ENCODE measurements around the gene RPL29. TPM values are rescaled to one million over a fixed set of nuclear protein-coding genes. Genes with fewer than 3 reads are reported as not detected.

Gene RPL29
- total RNA-seq, 4 donors from 2014 or later, result 1,428 to 2,708 (median 2,246) TPM

DNA sequence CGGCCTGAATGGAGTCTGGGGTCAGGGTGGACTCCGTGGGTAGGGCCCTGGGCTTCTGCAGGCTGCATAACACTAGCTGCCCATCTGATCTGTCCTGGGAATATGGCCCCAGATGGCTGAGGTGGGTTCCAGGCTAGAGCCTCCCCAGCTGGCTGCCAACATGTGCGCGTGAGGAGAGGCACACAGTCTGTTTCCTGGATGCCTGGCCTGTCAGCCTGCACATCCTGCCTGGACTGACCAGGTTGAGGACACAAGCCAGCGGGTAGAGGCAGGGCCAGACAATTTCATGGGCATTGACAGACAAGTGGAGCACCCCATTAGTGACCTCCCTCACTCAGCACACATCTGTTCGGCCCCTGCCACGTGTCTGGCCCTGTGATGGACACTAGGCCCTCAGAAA lies 29.8 kb upstream of the RPL29 start:
- Histone ChIP-seq H3K4me3 (no peak overlapping the region), H3K27ac (no peak overlapping the region), H3K4me1 (peaks cover 17% of the 10 kb centered on the region), H3K9me3 (no peaks in the 10 kb centered on the region), H3K36me3 (no peaks in the 10 kb centered on the region), H3K27me3 (no peaks in the 10 kb centered on the region)
- TF ChIP-seq, protein P1, sequence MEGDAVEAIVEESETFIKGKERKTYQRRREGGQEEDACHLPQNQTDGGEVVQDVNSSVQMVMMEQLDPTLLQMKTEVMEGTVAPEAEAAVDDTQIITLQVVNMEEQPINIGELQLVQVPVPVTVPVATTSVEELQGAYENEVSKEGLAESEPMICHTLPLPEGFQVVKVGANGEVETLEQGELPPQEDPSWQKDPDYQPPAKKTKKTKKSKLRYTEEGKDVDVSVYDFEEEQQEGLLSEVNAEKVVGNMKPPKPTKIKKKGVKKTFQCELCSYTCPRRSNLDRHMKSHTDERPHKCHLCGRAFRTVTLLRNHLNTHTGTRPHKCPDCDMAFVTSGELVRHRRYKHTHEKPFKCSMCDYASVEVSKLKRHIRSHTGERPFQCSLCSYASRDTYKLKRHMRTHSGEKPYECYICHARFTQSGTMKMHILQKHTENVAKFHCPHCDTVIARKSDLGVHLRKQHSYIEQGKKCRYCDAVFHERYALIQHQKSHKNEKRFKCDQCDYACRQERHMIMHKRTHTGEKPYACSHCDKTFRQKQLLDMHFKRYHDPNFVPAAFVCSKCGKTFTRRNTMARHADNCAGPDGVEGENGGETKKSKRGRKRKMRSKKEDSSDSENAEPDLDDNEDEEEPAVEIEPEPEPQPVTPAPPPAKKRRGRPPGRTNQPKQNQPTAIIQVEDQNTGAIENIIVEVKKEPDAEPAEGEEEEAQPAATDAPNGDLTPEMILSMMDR (IDR thresholded peaks at IDR 0.05), result no peak
- TF ChIP-seq POLR2A (IDR thresholded peaks at IDR 0.05), result no peak
- WGBS, result 91% methylated on average over 4 of the region's 7 CpGs
- no peak for DNase-seq (ENCODE audit: low spot score in 2 of 2)

DNA sequence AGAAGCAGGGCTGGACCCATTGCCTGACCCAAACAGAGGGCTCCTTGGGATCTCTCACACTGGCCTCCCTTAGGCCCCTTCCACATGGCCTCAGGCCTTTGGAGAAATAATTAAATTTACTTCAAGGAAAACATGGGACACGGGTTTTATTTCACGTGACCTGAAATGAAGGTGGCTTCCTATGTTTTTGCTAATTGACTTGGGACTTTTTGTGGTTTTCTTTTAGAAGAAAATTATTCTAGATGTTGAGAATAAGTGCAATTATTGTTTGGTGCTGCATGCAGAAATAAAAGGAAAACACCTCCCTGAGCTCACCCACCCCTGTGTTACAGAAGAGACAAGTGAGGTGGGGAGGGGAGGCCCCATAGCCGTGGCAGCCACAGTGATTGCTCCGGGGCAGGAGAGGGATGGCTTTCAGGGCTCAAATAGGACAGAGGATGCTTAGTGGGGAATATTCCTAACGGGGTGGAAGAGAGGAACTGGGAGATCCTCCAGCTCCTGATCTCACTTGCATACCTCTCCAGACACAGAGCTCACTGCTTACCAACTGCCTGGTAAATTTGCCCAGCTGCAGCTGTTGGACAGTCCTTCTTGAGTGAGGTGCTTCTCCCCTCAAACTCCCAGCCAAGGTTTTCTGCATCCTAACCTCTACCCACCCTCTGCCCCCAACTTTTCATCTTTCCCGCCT lies 29.2 kb upstream of the RPL29 start:
- no peak overlapping the region for H3K27ac ChIP-seq
- peaks cover 11% of the 10 kb centered on the region for H3K4me1 ChIP-seq
- WGBS, result 78% methylated on average over 6 of the region's 6 CpGs
- TF ChIP-seq POLR2A (IDR thresholded peaks at IDR 0.05) (no peak), POLR2AphosphoS5 (IDR thresholded peaks at IDR 0.05) (no peak), EP300 (IDR thresholded peaks at IDR 0.05) (no peak)
- TF ChIP-seq, protein P1 (IDR thresholded peaks at IDR 0.05), result no peak
- H3K9me3 ChIP-seq, result no peaks in the 10 kb centered on the region
- no peaks in the 10 kb centered on the region for H3K27me3 ChIP-seq
- DNase-seq (ENCODE audit: low spot score in 2 of 2), result no peak
- no peak overlapping the region for H3K4me3 ChIP-seq
- H3K36me3 ChIP-seq, result no peaks in the 10 kb centered on the region

DNA sequence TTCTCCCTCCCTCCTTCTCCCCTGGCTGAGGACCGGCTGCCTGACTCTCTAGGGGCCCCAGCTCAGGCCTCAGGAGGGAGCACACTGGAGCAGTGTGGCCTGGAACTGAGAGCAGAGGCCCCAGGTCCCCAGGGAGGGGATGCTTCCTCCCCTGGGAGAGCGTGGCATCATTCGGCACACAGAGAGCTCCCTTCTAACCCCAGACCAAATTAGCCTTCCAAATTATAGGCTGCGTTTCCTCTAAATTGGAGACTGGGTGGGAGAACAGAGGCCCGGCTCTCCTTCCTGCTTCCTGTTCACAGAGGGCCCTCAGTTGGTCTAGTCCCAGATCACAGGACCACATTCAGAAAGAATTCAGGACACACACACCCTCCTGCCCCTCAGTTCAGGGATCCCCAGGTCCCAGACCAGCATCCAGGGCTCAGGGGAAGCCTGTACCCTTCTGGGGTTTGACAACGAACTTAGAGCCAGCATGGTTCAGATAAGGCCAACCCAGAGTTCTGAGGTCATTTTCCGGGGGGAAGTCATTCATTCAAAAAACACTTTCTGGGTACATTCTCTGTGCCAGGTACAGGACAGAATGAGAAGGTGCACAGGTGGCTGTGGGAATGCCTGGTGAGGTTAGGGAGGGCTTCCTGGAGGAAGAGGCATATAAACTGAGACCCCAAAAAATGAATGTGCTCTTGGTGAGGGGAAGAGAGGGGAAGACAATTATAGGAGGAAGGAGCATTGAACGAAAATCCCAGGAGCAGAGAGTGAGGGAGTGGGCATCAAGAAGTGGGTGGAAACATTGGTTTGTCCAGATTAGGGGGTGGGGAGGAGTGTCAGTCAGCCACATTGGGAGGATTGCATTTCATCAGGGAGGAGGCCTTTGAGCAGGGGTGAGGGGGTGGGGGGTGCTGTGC lies 28.4 kb upstream of the RPL29 start:
- 87% methylated on average over 7 of the region's 8 CpGs for WGBS
- Histone ChIP-seq H3K4me1 (peaks cover 10% of the 10 kb centered on the region), H3K36me3 (no peaks in the 10 kb centered on the region), H3K9me3 (no peaks in the 10 kb centered on the region), H3K27ac (no peak overlapping the region), H3K27me3 (no peaks in the 10 kb centered on the region), H3K4me3 (no peak overlapping the region)
- TF ChIP-seq, protein P1 (IDR thresholded peaks at IDR 0.05), result no peak
- TF ChIP-seq POLR2AphosphoS5 (IDR thresholded peaks at IDR 0.05), result no peak
- TF ChIP-seq POLR2A (IDR thresholded peaks at IDR 0.05), result no peak
- no peak for TF ChIP-seq EP300 (IDR thresholded peaks at IDR 0.05)
- DNase-seq (ENCODE audit: low spot score in 2 of 2), result no peak

GRCh38 chr3:52023101-52023770 lies 27.5 kb upstream of the RPL29 start:
- Histone ChIP-seq H3K4me3 (no peak overlapping the region), H3K4me1 (peaks cover 10% of the 10 kb centered on the region), H3K9me3 (no peaks in the 10 kb centered on the region), H3K27me3 (no peaks in the 10 kb centered on the region), H3K36me3 (no peaks in the 10 kb centered on the region), H3K27ac (no peak overlapping the region)
- no peak for DNase-seq (ENCODE audit: low spot score in 2 of 2)
- 88% methylated on average over 3 of the region's 3 CpGs for WGBS
- TF ChIP-seq EP300 (IDR thresholded peaks at IDR 0.05), result no peak
- no peak for TF ChIP-seq POLR2AphosphoS5 (IDR thresholded peaks at IDR 0.05)
- TF ChIP-seq POLR2A (IDR thresholded peaks at IDR 0.05), result no peak
- TF ChIP-seq, protein P1 (IDR thresholded peaks at IDR 0.05), result no peak

All from suprapubic skin (tissue), 4 donors.